Caco-2 (cell line): ENCODE data around the gene NUDT7. TPM values are rescaled to one million over a fixed set of nuclear protein-coding genes. Genes with fewer than 3 reads are reported as not detected.
A peak's percentile ranks its signal among the peaks of the same experiment; 100 is the strongest.

Experiments used
- BruUV-seq: library from RNA; stranded (reverse); fragments of 400-500 nt; replicated peaks from 2 replicates; lab custom pipeline; 2021; lab: Mats Ljungman, UMichigan
- CTCF ChIA-PET: fragments of 300-600 bp; sonication (Branson Sonifier 250); formaldehyde crosslinking; loops from one replicate; lab custom pipeline; 2022; ENCODE audit warnings: antibody characterized with exemption; lab: Charles Lee
- POLR2A ChIA-PET: fragments of 300-600 bp; sonication (Branson Sonifier 250); formaldehyde crosslinking; loops from one replicate; lab custom pipeline; 2022; ENCODE audit warnings: antibody characterized with exemption; lab: Charles Lee
- DNase-seq, 2 experiments: peaks; one replicate each; pipeline versions ENCODE4 v3.0.0 to v3.0.0-alpha.2; 2020 to 2022
- H3K27me3 ChIP-seq: replicated peaks from 2 replicates; pipeline ENCODE4 v1.6.0; 2011; ENCODE audit warnings: low read length; ENCODE audit not compliant: control insufficient read depth, insufficient read depth
- H3K36me3 ChIP-seq: 2 replicates; pipeline ENCODE4 v1.5.1; 2011; ENCODE audit warnings: low read length; ENCODE audit not compliant: control insufficient read depth, insufficient read depth
- H3K4me1 ChIP-seq: fragments of 250-450 bp; sonication (Bioruptor Pico); 2 replicates; pipeline ENCODE4 v1.5.1; 2020; ENCODE audit warnings: mild to moderate bottlenecking
- H3K4me3 ChIP-seq: 2 replicates; pipeline ENCODE4 v1.5.1; 2011; ENCODE audit warnings: low read depth, mild to moderate bottlenecking, control low read depth, low read length
- H3K9me3 ChIP-seq: fragments of 250-450 bp; sonication (Bioruptor Pico); 2 replicates; pipeline ENCODE4 v1.5.1; 2020; ENCODE audit warnings: mild to moderate bottlenecking, moderate library complexity
- H3K27ac Mint-ChIP-seq: one replicate; pipeline ENCODE4 v1.8.0; 2022; ENCODE audit warnings: mixed read lengths; ENCODE audit not compliant: unreplicated experiment
- H3K27me3 Mint-ChIP-seq: one replicate; pipeline ENCODE4 v1.8.0; 2022; ENCODE audit warnings: mixed read lengths; ENCODE audit not compliant: insufficient read depth, unreplicated experiment
- H3K36me3 Mint-ChIP-seq: one replicate; pipeline ENCODE4 v1.8.0; 2022; ENCODE audit warnings: mild to moderate bottlenecking, mixed read lengths; ENCODE audit not compliant: insufficient read depth, unreplicated experiment
- H3K4me1 Mint-ChIP-seq: one replicate; pipeline ENCODE4 v1.8.0; 2022; ENCODE audit warnings: low read depth, mixed read lengths; ENCODE audit not compliant: unreplicated experiment
- H3K4me3 Mint-ChIP-seq: one replicate; pipeline ENCODE4 v1.8.0; 2022; ENCODE audit warnings: mild to moderate bottlenecking, moderate library complexity, mixed read lengths; ENCODE audit not compliant: unreplicated experiment
- H3K9me3 Mint-ChIP-seq: one replicate; pipeline ENCODE4 v1.8.0; 2022; ENCODE audit warnings: mixed read lengths; ENCODE audit not compliant: unreplicated experiment
- intact Hi-C: fragments of 100-400 bp; cut with micrococcal nuclease; formaldehyde crosslinking; loops from one replicate; pipeline ENCODE4 v1.10.0; 2022; ENCODE audit not compliant: unreplicated experiment
- total RNA-seq: library from RNA; stranded (reverse); gene quantifications from 2 replicates; pipeline ENCODE4 v1.2.3, GENCODE V29; 2022
- TF ChIP-seq, protein P1 (sequence below), 2 experiments: fragments of 200-600 bp in 1 of 2; IDR thresholded peaks; 1 replicate in 1 of 2; 2 replicates in 1 of 2; pipeline versions ENCODE4 v1.5.1 to v1.8.0; 2011 to 2022; ENCODE audit warnings: antibody characterized with exemption in 1 of 2, control low read depth in 1 of 2, inconsistent platforms in 1 of 2, low read depth in 1 of 2, low read length in 1 of 2, mild to moderate bottlenecking in 1 of 2, moderate library complexity in 1 of 2; ENCODE audit not compliant: insufficient read depth in 1 of 2, severe bottlenecking in 1 of 2, unreplicated experiment in 1 of 2

NUDT7 gene
- total RNA-seq, 1 experiment from 2014 or later = 6.9 TPM

DNA sequence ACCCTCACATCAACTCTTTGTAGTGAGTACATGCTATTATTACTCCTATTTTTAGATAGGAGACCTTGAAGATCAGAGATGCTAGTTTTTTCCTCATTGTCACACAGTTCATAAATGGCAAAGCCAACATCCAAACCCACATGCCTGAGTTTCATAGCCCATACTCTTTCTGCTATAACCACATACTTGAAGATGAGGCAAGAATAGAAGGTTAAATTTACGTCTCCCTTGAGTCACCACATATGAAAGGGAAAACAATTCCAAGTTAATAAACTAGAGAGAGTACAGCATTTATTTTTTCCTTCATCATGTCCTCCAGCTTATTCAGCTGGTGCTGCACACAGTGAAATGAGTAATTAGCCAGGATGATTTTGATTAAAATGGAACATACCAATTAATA, 23.7 kb downstream of the NUDT7 start:
- TF ChIP-seq, protein P1, sequence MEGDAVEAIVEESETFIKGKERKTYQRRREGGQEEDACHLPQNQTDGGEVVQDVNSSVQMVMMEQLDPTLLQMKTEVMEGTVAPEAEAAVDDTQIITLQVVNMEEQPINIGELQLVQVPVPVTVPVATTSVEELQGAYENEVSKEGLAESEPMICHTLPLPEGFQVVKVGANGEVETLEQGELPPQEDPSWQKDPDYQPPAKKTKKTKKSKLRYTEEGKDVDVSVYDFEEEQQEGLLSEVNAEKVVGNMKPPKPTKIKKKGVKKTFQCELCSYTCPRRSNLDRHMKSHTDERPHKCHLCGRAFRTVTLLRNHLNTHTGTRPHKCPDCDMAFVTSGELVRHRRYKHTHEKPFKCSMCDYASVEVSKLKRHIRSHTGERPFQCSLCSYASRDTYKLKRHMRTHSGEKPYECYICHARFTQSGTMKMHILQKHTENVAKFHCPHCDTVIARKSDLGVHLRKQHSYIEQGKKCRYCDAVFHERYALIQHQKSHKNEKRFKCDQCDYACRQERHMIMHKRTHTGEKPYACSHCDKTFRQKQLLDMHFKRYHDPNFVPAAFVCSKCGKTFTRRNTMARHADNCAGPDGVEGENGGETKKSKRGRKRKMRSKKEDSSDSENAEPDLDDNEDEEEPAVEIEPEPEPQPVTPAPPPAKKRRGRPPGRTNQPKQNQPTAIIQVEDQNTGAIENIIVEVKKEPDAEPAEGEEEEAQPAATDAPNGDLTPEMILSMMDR (IDR thresholded peaks at IDR 0.05; ENCODE audit: insufficient read depth in 1 of 2, low read depth in 1 of 2, low read length in 1 of 2, severe bottlenecking in 1 of 2, unreplicated experiment in 1 of 2) = no peak
- no peak for DNase-seq
- POLR2A ChIA-PET = no interaction called here
- H3K4me3 ChIP-seq = no peak overlapping the region
- no TSS peak for BruUV-seq
- Mint-ChIP-seq H3K4me3 (no peak overlapping the region), H3K9me3 (no peaks in the 10 kb centered on the region), H3K36me3 (no peaks in the 10 kb centered on the region), H3K27ac (no peak overlapping the region), H3K4me1 (no peaks in the 10 kb centered on the region), H3K27me3 (peaks cover 10% of the 10 kb centered on the region)
- no peaks in the 10 kb centered on the region for H3K27me3 ChIP-seq
- CTCF ChIA-PET = no interaction called here
- no peaks in the 10 kb centered on the region for H3K9me3 ChIP-seq
- intact Hi-C loops = no loop called here
- no peaks in the 10 kb centered on the region for H3K36me3 ChIP-seq
- H3K4me1 ChIP-seq = no peaks in the 10 kb centered on the region

DNA sequence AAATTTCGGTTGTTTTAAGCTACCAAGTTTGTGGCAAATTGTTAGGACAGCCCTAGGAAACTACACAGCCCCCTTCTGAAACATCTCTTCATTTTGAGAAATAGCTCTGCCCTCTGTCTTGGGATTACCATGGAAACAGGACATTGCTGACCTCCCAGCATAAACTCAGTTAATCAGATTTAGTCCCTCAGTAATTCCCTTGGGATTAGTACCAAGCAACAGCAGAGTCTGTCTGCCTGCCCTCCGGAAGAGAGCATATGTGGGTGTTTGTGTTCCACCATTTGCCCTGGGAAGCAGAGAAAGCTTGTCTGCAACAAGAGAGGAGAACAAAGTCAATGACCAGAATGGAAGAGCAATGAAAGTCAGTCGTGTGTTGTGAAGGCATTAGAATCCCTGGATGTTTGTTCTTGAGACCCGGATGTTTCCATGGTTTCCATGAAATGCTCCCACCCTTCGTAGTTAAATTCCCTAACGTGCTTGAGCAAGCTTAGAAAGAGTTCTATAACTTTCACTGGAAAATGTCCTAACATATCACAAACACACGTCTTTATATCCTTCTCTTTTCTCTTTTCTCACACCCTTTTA, 26.2 kb downstream of the NUDT7 start:
- no TSS peak for BruUV-seq
- H3K36me3 Mint-ChIP-seq = no peaks in the 10 kb centered on the region
- CTCF ChIA-PET = no interaction called here
- H3K4me3 Mint-ChIP-seq = no peak overlapping the region
- Histone ChIP-seq H3K4me3 (no peak overlapping the region), H3K9me3 (no peaks in the 10 kb centered on the region), H3K36me3 (no peaks in the 10 kb centered on the region), H3K27me3 (no peaks in the 10 kb centered on the region), H3K4me1 (no peaks in the 10 kb centered on the region)
- no peaks in the 10 kb centered on the region for H3K4me1 Mint-ChIP-seq
- no peaks in the 10 kb centered on the region for H3K9me3 Mint-ChIP-seq
- TF ChIP-seq, protein P1 (IDR thresholded peaks at IDR 0.05; ENCODE audit: insufficient read depth in 1 of 2, low read depth in 1 of 2, low read length in 1 of 2, severe bottlenecking in 1 of 2, unreplicated experiment in 1 of 2) = no peak
- intact Hi-C loops = loop anchor here (2.0 kb wide), 1 partner anchor 26 kb away; the partner anchor contains the start of gene NUDT7
- POLR2A ChIA-PET = no interaction called here
- no peak overlapping the region for H3K27ac Mint-ChIP-seq
- peaks cover 10% of the 10 kb centered on the region for H3K27me3 Mint-ChIP-seq
- DNase-seq = no peak

DNA sequence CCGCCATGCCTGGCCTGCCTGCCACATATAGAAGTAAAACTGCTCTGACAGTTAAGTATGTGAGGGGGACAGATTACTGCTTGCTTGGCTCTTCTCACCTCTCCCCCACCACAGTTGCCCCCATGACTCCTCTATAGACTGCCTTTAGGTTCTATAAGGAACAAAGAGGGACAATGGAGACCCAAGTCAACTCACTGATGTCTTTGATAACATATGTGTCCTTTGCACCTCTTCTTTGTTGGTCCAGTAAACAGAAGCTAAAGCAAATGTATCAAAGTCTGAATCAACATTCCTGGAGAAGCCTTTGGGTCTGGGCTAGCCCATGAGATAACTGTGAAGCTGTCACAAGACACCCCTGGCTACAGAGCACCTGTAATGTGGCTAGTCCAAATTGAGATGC, 27.1 kb downstream of the NUDT7 start:
- TF ChIP-seq, protein P1 (IDR thresholded peaks at IDR 0.05; ENCODE audit: insufficient read depth in 1 of 2, low read depth in 1 of 2, low read length in 1 of 2, severe bottlenecking in 1 of 2, unreplicated experiment in 1 of 2) = no peak
- Mint-ChIP-seq H3K4me1 (no peaks in the 10 kb centered on the region), H3K27me3 (peaks cover 10% of the 10 kb centered on the region), H3K27ac (no peak overlapping the region), H3K36me3 (no peaks in the 10 kb centered on the region), H3K4me3 (no peak overlapping the region), H3K9me3 (no peaks in the 10 kb centered on the region)
- ChIA-PET POLR2A (no interaction called here), CTCF (no interaction called here)
- H3K9me3 ChIP-seq = no peaks in the 10 kb centered on the region
- intact Hi-C loops = loop anchor here (2.0 kb wide), 1 partner anchor 27 kb away; the partner anchor contains the start of gene NUDT7
- H3K4me1 ChIP-seq = no peaks in the 10 kb centered on the region
- BruUV-seq = no TSS peak
- H3K27me3 ChIP-seq = no peaks in the 10 kb centered on the region
- H3K4me3 ChIP-seq = no peak overlapping the region
- H3K36me3 ChIP-seq = no peaks in the 10 kb centered on the region
- peak in 1 of 2 experiments; percentile 15 for DNase-seq
